HEK293T (cell line): ENCODE data around the gene MRPL52.

Experiments used
- ARNT ChIP-seq: fragments of 450-650 bp; IDR thresholded peaks from 2 replicates; pipeline ENCODE4 v1.6.1; 2017; ENCODE audit warnings: mild to moderate bottlenecking
- BHLHE40 ChIP-seq: fragments of 450-650 bp; IDR thresholded peaks from 2 replicates; pipeline ENCODE4 v1.6.1; 2016; ENCODE audit warnings: mild to moderate bottlenecking, moderate library complexity, borderline replicate concordance
- CTBP1 ChIP-seq: fragments of 450-650 bp; IDR thresholded peaks from 2 replicates; pipeline ENCODE4 v1.6.1; 2016; ENCODE audit warnings: borderline replicate concordance
- ELF4 ChIP-seq: fragments of 450-650 bp; IDR thresholded peaks from 2 replicates; pipeline ENCODE4 v1.6.1; 2017; ENCODE audit warnings: antibody characterized with exemption
- FOXA1 ChIP-seq: fragments of 450-650 bp; IDR thresholded peaks from 2 replicates; pipeline ENCODE4 v1.6.1; 2016; ENCODE audit warnings: mild to moderate bottlenecking
- FOXK2 ChIP-seq: fragments of 450-650 bp; IDR thresholded peaks from 2 replicates; pipeline ENCODE4 v1.6.1; 2016; ENCODE audit warnings: mild to moderate bottlenecking
- FOXM1 ChIP-seq: fragments of 450-650 bp; IDR thresholded peaks from 2 replicates; pipeline ENCODE4 v1.6.1; 2017; ENCODE audit warnings: mild to moderate bottlenecking, borderline replicate concordance
- HDGF ChIP-seq: fragments of 450-650 bp; IDR thresholded peaks from 2 replicates; pipeline ENCODE4 v1.6.1; 2017; ENCODE audit warnings: antibody characterized with exemption, borderline replicate concordance
- L3MBTL2 ChIP-seq: fragments of 450-650 bp; conservative IDR thresholded peaks from 2 replicates; pipeline ENCODE4 v1.6.1; 2016; ENCODE audit warnings: mild to moderate bottlenecking
- LEF1 ChIP-seq: fragments of 450-650 bp; IDR thresholded peaks from 2 replicates; pipeline ENCODE4 v1.6.1; 2017; ENCODE audit warnings: mild to moderate bottlenecking, borderline replicate concordance
- SP1 ChIP-seq: fragments of 450-650 bp; IDR thresholded peaks from 2 replicates; pipeline ENCODE4 v1.6.1; 2017
- SUZ12 ChIP-seq: fragments of 450-650 bp; IDR thresholded peaks from 2 replicates; pipeline ENCODE4 v1.6.1; 2016; ENCODE audit warnings: mild to moderate bottlenecking
- TARDBP ChIP-seq: fragments of 450-650 bp; IDR thresholded peaks from 2 replicates; pipeline ENCODE4 v1.6.1; 2016
- TF ChIP-seq, protein P1 (sequence below): fragments of 450-650 bp; IDR thresholded peaks from 2 replicates; pipeline ENCODE4 v1.6.1; 2016

DNA sequence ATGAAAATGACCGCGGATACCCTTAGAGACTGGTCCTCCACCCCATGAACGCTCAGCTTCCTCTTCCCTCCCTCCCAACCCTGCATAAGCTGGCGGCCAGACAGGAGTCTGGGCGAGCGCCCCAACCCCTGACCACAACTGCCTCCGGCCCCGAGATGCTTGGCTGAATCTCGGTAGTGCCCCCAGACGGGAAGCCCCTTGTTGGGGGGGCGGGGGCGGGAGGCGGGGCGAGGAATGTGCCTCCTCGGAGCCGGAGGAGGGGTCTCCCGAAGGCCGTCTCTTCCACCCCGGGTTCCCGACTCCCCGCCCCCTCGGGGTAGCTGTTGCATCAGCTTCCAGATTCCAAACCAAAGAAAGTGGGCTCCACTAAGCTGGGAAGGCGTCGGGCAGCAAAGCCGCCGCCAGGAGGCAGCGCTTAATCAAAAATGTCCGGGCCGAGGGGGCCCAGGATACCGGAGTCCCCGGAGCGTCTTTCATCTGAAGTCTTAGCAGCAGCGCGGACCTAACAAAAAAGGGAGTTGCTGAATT lies 7.1 kb upstream of the MRPL52 start:
- TF ChIP-seq SUZ12 (no peak), FOXA1 (no peak), ELF4 (no peak), L3MBTL2 (no peak), HDGF (no peak), SP1 (no peak), LEF1 (no peak), CTBP1 (no peak), FOXK2 (no peak), TARDBP (no peak), ARNT (no peak), BHLHE40 (no peak), FOXM1 (no peak)
- TF ChIP-seq, protein P1, sequence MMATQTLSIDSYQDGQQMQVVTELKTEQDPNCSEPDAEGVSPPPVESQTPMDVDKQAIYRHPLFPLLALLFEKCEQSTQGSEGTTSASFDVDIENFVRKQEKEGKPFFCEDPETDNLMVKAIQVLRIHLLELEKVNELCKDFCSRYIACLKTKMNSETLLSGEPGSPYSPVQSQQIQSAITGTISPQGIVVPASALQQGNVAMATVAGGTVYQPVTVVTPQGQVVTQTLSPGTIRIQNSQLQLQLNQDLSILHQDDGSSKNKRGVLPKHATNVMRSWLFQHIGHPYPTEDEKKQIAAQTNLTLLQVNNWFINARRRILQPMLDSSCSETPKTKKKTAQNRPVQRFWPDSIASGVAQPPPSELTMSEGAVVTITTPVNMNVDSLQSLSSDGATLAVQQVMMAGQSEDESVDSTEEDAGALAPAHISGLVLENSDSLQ = no peak
